GM13976 (cell line): ENCODE results near the gene CEP104.

Source experiments
- DNase-seq: peaks from one replicate; pipeline ENCODE4 v3.0.0; 2012; ENCODE audit warnings: low spot score
- CTCF ChIP-seq: IDR thresholded peaks from 2 replicates; pipeline ENCODE4 v1.5.1; 2012; ENCODE audit warnings: borderline replicate concordance, mild to moderate bottlenecking; ENCODE audit not compliant: insufficient read depth; ENCODE audit errors: extremely low read depth, missing control alignments, control extremely low read depth
- in situ Hi-C: fragments of 300-500 bp; cut with MboI; formaldehyde crosslinking; loops from one replicate; pipeline ENCODE4 v1.12.0; 2022; ENCODE audit warnings: low sequenced_read_pairs, mixed read lengths, inconsistent platforms; ENCODE audit not compliant: unreplicated experiment

CEP104 gene

GRCh38 chr1:3856923-3857790 is at the start of gene CEP104, which contains the start of gene DFFB:
CEP104 (minus strand) TSS chr1:3857211; CDS start chr1:3852407, 4,804 bp downstream.
DFFB (plus strand) TSS chr1:3857476; CDS start chr1:3857604, 128 bp downstream.
- DNase-seq: peak; percentile 100
- in situ Hi-C loops: no loop called here
- TF ChIP-seq CTCF: peak; percentile 80

- in situ Hi-C loops: loop anchor here (25.0 kb wide), 1 partner anchor 906 kb away; no protein-coding TSS in a partner anchor
- no peak for TF ChIP-seq CTCF
Observed at GRCh38 chr1:3906672-3907020, 49.6 kb upstream of the CEP104 start.

GRCh38 chr1:3905953-3906671 is 49.1 kb upstream of the CEP104 start:
- in situ Hi-C loops: loop anchor here (25.0 kb wide), 1 partner anchor 906 kb away; no protein-coding TSS in a partner anchor
- DNase-seq: no peak

More at GRCh38 chr1:3906672-3907020, 49.6 kb upstream of the CEP104 start:
- no peak for DNase-seq

DNA sequence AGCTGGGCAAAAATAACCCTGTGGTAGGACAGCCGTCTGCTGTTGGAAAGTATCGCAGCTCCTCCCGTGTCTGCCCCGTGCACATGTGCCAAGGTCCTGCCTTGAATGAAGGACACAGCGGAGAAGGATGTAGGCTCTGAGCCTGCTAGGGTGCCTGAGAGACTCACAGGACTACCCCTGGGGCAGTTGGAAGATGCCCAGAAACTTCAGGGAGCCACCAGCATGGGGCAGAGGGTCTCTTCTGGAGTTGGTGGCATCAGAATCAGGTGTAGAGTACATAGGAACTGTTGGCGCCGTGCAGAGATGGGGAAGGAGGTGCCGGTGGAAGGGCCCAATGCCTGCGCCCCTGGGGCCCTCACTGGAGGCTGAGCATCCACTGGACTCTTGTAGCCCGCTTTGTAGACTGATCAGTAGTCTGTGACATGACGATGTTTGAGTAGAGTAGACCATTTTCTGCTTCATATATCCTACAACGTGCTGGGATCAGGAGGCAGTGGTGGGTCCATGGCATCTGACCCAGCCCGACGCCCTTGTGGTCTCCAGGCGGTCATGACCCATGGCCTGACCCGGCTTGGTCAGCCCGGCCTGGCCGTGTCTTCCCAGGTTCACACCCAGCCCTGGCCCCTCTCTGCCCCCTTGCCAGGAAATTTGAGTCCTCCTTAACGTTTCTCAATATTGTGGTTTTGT is 48.4 kb upstream of the CEP104 start:
- DNase-seq: no peak
- TF ChIP-seq CTCF: no peak
- in situ Hi-C loops: loop anchor here (25.0 kb wide), 1 partner anchor 907 kb away; no protein-coding TSS in a partner anchor

More at GRCh38 chr1:3905953-3906671, 49.1 kb upstream of the CEP104 start:
- TF ChIP-seq CTCF: no peak

DNA sequence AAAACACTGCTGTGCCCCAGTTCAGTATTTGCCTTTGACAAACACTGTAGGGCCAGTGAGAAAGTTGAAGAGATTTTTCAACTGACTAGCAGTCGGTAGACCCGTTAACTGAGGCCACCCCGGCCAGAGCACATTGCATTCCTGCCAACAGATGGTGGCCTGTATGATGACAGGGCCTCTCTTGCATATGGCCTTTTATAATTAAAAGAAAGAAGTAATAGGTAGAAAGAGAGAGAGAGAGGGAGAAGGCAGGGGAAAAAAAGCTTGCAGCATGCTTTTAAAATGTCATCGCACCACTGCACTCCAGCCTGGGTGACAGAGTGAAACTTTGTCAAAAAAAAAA is 47.8 kb upstream of the CEP104 start:
- in situ Hi-C loops: loop anchor here (25.0 kb wide), 1 partner anchor 907 kb away; no protein-coding TSS in a partner anchor
- TF ChIP-seq CTCF: no peak
- DNase-seq: no peak
